Glomerular visceral epithelial cell (primary cell): ENCODE measurements around the gene GLCCI1.
"Not testable (repeated sequence)": the region's sequence is repeated elsewhere in the genome, so short reads cannot be mapped to it uniquely, and the experiment has no call there.

ENCODE experiments used
- DNase-seq: peaks from one replicate; pipeline ENCODE4 v3.0.0-alpha.2; 2016; ENCODE audit errors: extremely low spot score

The GLCCI1 gene

GRCh38 chr7:8048067-8048466 is 79.5 kb downstream of the GLCCI1 start:
- DNase-seq = not testable (repeated sequence)

GRCh38 chr7:8051373-8051772 is 82.8 kb downstream of the GLCCI1 start:
- no peak for DNase-seq

GRCh38 chr7:8051998-8052397 is 83.4 kb downstream of the GLCCI1 start:
- DNase-seq = no peak

GRCh38 chr7:8052824-8053223 is 84.2 kb downstream of the GLCCI1 start:
- DNase-seq = no peak

GRCh38 chr7:8056439-8056838 is 87.8 kb downstream of the GLCCI1 start:
- no peak for DNase-seq

GRCh38 chr7:8057566-8057965 is 89.0 kb downstream of the GLCCI1 start:
- DNase-seq = no peak

GRCh38 chr7:8058322-8058721 is 89.7 kb downstream of the GLCCI1 start:
- DNase-seq = no peak

GRCh38 chr7:8058852-8059251 is 90.3 kb downstream of the GLCCI1 start:
- DNase-seq = no peak

GRCh38 chr7:8060241-8060640 is 91.6 kb downstream of the GLCCI1 start:
- no peak for DNase-seq

- DNase-seq = not testable (repeated sequence)
Measured at GRCh38 chr7:8063300-8063699, 94.7 kb downstream of the GLCCI1 start.

- DNase-seq = peak; percentile 5
Measured at GRCh38 chr7:8063706-8064297, 95.2 kb downstream of the GLCCI1 start.

GRCh38 chr7:8064828-8065227 is 96.2 kb downstream of the GLCCI1 start:
- DNase-seq = no peak

GRCh38 chr7:8065356-8065813 is 96.8 kb downstream of the GLCCI1 start:
- DNase-seq = no peak

GRCh38 chr7:8068892-8069686 is 100.5 kb downstream of the GLCCI1 start:
- DNase-seq = no peak

- no peak for DNase-seq
Measured at GRCh38 chr7:8070451-8071180, 102.0 kb downstream of the GLCCI1 start.

GRCh38 chr7:8078418-8078817 is 109.8 kb downstream of the GLCCI1 start:
- DNase-seq = no peak

- DNase-seq = no peak
Measured at GRCh38 chr7:8082762-8083161, 114.2 kb downstream of the GLCCI1 start.

- DNase-seq = no peak
Measured at GRCh38 chr7:8084836-8085235, 116.2 kb downstream of the GLCCI1 start.

- DNase-seq = no peak
Measured at GRCh38 chr7:8085420-8085819, 116.8 kb downstream of the GLCCI1 start.

- DNase-seq = no peak
Measured at GRCh38 chr7:8086239-8086638, 117.6 kb downstream of the GLCCI1 start.

GRCh38 chr7:8089036-8089780 is 120.6 kb downstream of the GLCCI1 start:
- no peak for DNase-seq

GRCh38 chr7:8092140-8092539 is 123.5 kb downstream of the GLCCI1 start:
- DNase-seq = no peak
